H1 (cell line): Measurements from ENCODE around the gene PHF23. TPM values are rescaled to one million over a fixed set of nuclear protein-coding genes. Genes with fewer than 3 reads are reported as not detected.
A peak's percentile ranks its signal among the peaks of the same experiment; 100 is the strongest.

Source experiments
- ATF2 ChIP-seq: IDR thresholded peaks from 2 replicates; pipeline ENCODE4 v1.6.1; 2012; ENCODE audit warnings: low read length, inconsistent platforms
- BRCA1 ChIP-seq: IDR thresholded peaks from 2 replicates; pipeline ENCODE4 v1.6.1; 2012; ENCODE audit warnings: low read depth, low read length, improper control_type of control experiment
- CBX5 ChIP-seq: fragments of 300-800, 300-1000 bp; sonication (generic); IDR thresholded peaks from 2 replicates; pipeline ENCODE4 v1.7.1; 2016; ENCODE audit warnings: antibody characterized with exemption, low read length, low read depth
- CHD1 ChIP-seq: IDR thresholded peaks from 2 replicates; pipeline ENCODE4 v1.6.1; 2012; ENCODE audit warnings: low read depth, low read length, improper control_type of control experiment
- CTCF ChIP-seq, 3 experiments: IDR thresholded peaks; 1 replicate in 2 of 3; 2 replicates in 1 of 3; pipeline versions ENCODE4 v1.5.1 to v1.6.1; 2011; ENCODE audit warnings: low read length in 3 of 3, mild to moderate bottlenecking in 3 of 3, inconsistent platforms in 2 of 3, low read depth in 1 of 3, moderate library complexity in 1 of 3; ENCODE audit not compliant: insufficient read depth in 1 of 3; ENCODE audit errors: control extremely low read depth in 1 of 3
- EGR1 ChIP-seq: IDR thresholded peaks from 2 replicates; pipeline ENCODE4 v1.6.1; 2011; ENCODE audit warnings: low read depth, low read length, borderline replicate concordance
- EP300 ChIP-seq, 2 experiments: IDR thresholded peaks; 1 replicate in 1 of 2; 2 replicates in 1 of 2; pipeline ENCODE4 v1.6.1; 2011 to 2012; ENCODE audit warnings: low read depth in 2 of 2, low read length in 2 of 2, mild to moderate bottlenecking in 2 of 2, borderline replicate concordance in 1 of 2, inconsistent platforms in 1 of 2, moderate library complexity in 1 of 2
- FOSL1 ChIP-seq: IDR thresholded peaks from 2 replicates; pipeline ENCODE4 v1.6.1; 2011; ENCODE audit warnings: mild to moderate bottlenecking, low read depth, low read length, moderate library complexity; ENCODE audit not compliant: insufficient read depth
- GABPA ChIP-seq: IDR thresholded peaks from 2 replicates; pipeline ENCODE4 v1.6.1; 2011; ENCODE audit warnings: mild to moderate bottlenecking, low read length, moderate library complexity, borderline replicate concordance; ENCODE audit not compliant: insufficient read depth
- GTF2F1 ChIP-seq: IDR thresholded peaks from 2 replicates; pipeline ENCODE4 v1.6.1; 2012; ENCODE audit warnings: low read depth, low read length, improper control_type of control experiment, borderline replicate concordance
- HDAC6 ChIP-seq: IDR thresholded peaks from one replicate; pipeline ENCODE4 v1.7.1; 2012; ENCODE audit warnings: low read depth, mild to moderate bottlenecking, inconsistent platforms, low read length, moderate library complexity
- JUND ChIP-seq: IDR thresholded peaks from 2 replicates; pipeline ENCODE4 v1.6.1; 2011; ENCODE audit warnings: mild to moderate bottlenecking, improper control_type of control experiment, low read length
- POLR2AphosphoS5 ChIP-seq: IDR thresholded peaks from 2 replicates; pipeline ENCODE4 v1.6.1; 2011; ENCODE audit warnings: low read depth, low read length
- POU5F1 ChIP-seq: IDR thresholded peaks from 2 replicates; pipeline ENCODE4 v1.6.1; 2011; ENCODE audit warnings: low read depth, mild to moderate bottlenecking, low read length, moderate library complexity
- RBBP5 ChIP-seq: IDR thresholded peaks from 2 replicates; pipeline ENCODE4 v1.7.1; 2012; ENCODE audit warnings: low read depth, mild to moderate bottlenecking, inconsistent platforms, low read length, moderate library complexity, borderline replicate concordance
- RNF2 ChIP-seq: fragments of 200-900, 300-1000 bp; sonication (generic); IDR thresholded peaks from 2 replicates; pipeline ENCODE4 v1.7.1; 2016; ENCODE audit warnings: borderline replicate concordance, low read depth, mild to moderate bottlenecking, antibody characterized with exemption, low read length; ENCODE audit not compliant: poor library complexity, severe bottlenecking; ENCODE audit errors: missing control alignments
- TAF1 ChIP-seq: IDR thresholded peaks from 2 replicates; pipeline ENCODE4 v1.6.1; 2011; ENCODE audit warnings: mild to moderate bottlenecking, low read depth, low read length
- TBP ChIP-seq: IDR thresholded peaks from 2 replicates; pipeline ENCODE4 v1.6.1; 2011; ENCODE audit warnings: low read depth, low read length, improper control_type of control experiment
- YY1 ChIP-seq: IDR thresholded peaks from 2 replicates; pipeline ENCODE4 v1.6.1; 2011; ENCODE audit warnings: low read depth, mild to moderate bottlenecking, low read length
- polyA plus RNA-seq, 7 experiments: library from polyadenylated mRNA; depleted of rRNA in 3 of 7; stranded (reverse) in 5 of 7; unstranded in 2 of 7; fragments of >200 nt in 5 of 7; fragments of 200-250 nt in 2 of 7; gene quantifications; 1 replicate in 5 of 7; 2 replicates in 1 of 7; 4 replicates in 1 of 7; pipeline versions ENCODE4 v1.2.1 to v1.2.3, GENCODE V29; 2011 to 2013; ENCODE audit warnings: missing spikeins in 2 of 7, mixed read lengths in 2 of 7
- total RNA-seq: library from RNA; stranded (reverse); fragmentation: NEBNext Ultra II Directional; extraction: Animal tissue kit (Norgen Biotek cat#: 25700); gene quantifications from 2 replicates; pipeline ENCODE4 v1.2.1, GENCODE V29; 2021

PHF23 gene
- total and polyA plus RNA-seq, 2 of the 8 experiments (the other 6 are each of a cell fraction or from before 2014, with no cell fraction given) = 47.5 to 62.8 TPM

- TF ChIP-seq RBBP5 = no peak; the same call in 1 of the 2 replicates
- 0 out of 2 replicates have a peak, but pooled peaks have one; percentile 69 for TF ChIP-seq ATF2
- TF ChIP-seq POLR2AphosphoS5 = peak; percentile 98
- TF ChIP-seq TAF1 = peak; percentile 98
- TF ChIP-seq POU5F1 = no peak
- no peak for TF ChIP-seq BRCA1
- no peak for TF ChIP-seq FOSL1
- peak; percentile 60; the same call in 1 of the 2 replicates for TF ChIP-seq CHD1
- TF ChIP-seq YY1 = 0 out of 2 replicates have a peak, but pooled peaks have one; percentile 9
- peak; percentile 17; the same call in 1 of the 2 replicates for TF ChIP-seq EGR1
- TF ChIP-seq EP300 (IDR thresholded peaks at IDR 0.05; ENCODE audit: borderline replicate concordance in 1 of 2, low read depth in 2 of 2, low read length in 2 of 2) = 0 out of 3 replicates have a peak, but pooled peaks of 1 of the 2 experiments have one; percentile 42
- peak; percentile 97 for TF ChIP-seq TBP
- TF ChIP-seq CTCF (IDR thresholded peaks at IDR 0.05; ENCODE audit: control extremely low read depth in 1 of 3, insufficient read depth in 1 of 3, low read depth in 1 of 3, low read length in 3 of 3) = peak in 2 of 3 experiments; percentile 17 to 37; a peak in 2 of 4 replicates
- no peak for TF ChIP-seq CBX5
- TF ChIP-seq JUND = peak; percentile 47; the same call in 1 of the 2 replicates
- peak; percentile 93 for TF ChIP-seq GTF2F1
- peak; percentile 83 for TF ChIP-seq GABPA
- no peak for TF ChIP-seq HDAC6
- TF ChIP-seq RNF2 = no peak
Observed at GRCh38 chr17:7262192-7262934, 23.1 kb upstream of the PHF23 start, which contains the start of gene CLDN7 (continued).
